K562 (cell line): ENCODE data around the gene RUVBL2. TPM values are rescaled to one million over a fixed set of nuclear protein-coding genes. Genes with fewer than 3 reads are reported as not detected.
A peak's percentile ranks its signal among the peaks of the same experiment; 100 is the strongest.

Experiments used
- BHLHE40 ChIP-seq: IDR thresholded peaks from 2 replicates; pipeline ENCODE4 v1.6.1; 2011; ENCODE audit warnings: low read length, improper control_type of control experiment
- FOSL1 ChIP-seq: fragments of 200-800 bp; sonication (Bioruptor generic); conservative IDR thresholded peaks from 2 replicates; pipeline ENCODE4 v1.6.1; 2016; ENCODE audit warnings: missing genetic modification characterization, missing compliant biosample characterization
- JUN ChIP-seq, 2 experiments: sonication (generic) in 1 of 2; formaldehyde crosslinking in 1 of 2; IDR thresholded peaks; 2 replicates each; pipeline versions ENCODE4 v1.6.1 to v1.8.0; 2012 to 2022; ENCODE audit warnings: borderline replicate concordance in 2 of 2, mild to moderate bottlenecking in 2 of 2, improper control_type of control experiment in 1 of 2, low read depth in 1 of 2, low read length in 1 of 2, missing genetic modification reagents in 1 of 2
- JUND ChIP-seq, 2 experiments: IDR thresholded peaks; 2 replicates in 1 of 2; 3 replicates in 1 of 2; pipeline ENCODE4 v1.6.1; 2011; ENCODE audit warnings: borderline replicate concordance in 2 of 2, low read depth in 2 of 2, low read length in 2 of 2, improper control_type of control experiment in 1 of 2, missing biosample characterization in 1 of 2, missing genetic modification characterization in 1 of 2, missing genetic modification reagents in 1 of 2
- KDM1A ChIP-seq, 2 experiments: fragments of 450-650 bp; IDR thresholded peaks; 2 replicates each; pipeline ENCODE4 v1.6.1; 2016; ENCODE audit warnings: mild to moderate bottlenecking in 2 of 2
- LARP7 ChIP-seq: fragments of 450-650 bp; IDR thresholded peaks from 2 replicates; pipeline ENCODE4 v1.6.1; 2016
- MAFK ChIP-seq: IDR thresholded peaks from 2 replicates; pipeline ENCODE4 v1.6.1; 2011; ENCODE audit warnings: low read length, improper control_type of control experiment
- MCM3 ChIP-seq: fragments of 450-650 bp; IDR thresholded peaks from 2 replicates; pipeline ENCODE4 v1.6.1; 2016
- NCOA4 ChIP-seq: fragments of 450-650 bp; IDR thresholded peaks from 2 replicates; pipeline ENCODE4 v1.6.1; 2018; ENCODE audit warnings: mild to moderate bottlenecking; ENCODE audit not compliant: partially characterized antibody
- NCOA6 ChIP-seq: fragments of 450-650 bp; IDR thresholded peaks from 2 replicates; pipeline ENCODE4 v1.6.1; 2017; ENCODE audit warnings: mild to moderate bottlenecking
- POLR2A ChIP-seq: fragments of 450-650 bp; conservative IDR thresholded peaks from 2 replicates; pipeline ENCODE4 v1.6.1; 2016
- POLR2AphosphoS5 ChIP-seq: IDR thresholded peaks from 2 replicates; pipeline ENCODE4 v1.6.1; 2011; ENCODE audit warnings: mild to moderate bottlenecking, low read depth, low read length, moderate library complexity; ENCODE audit not compliant: control insufficient read depth, insufficient read depth
- SETDB1 ChIP-seq: IDR thresholded peaks from one replicate; pipeline ENCODE4 v1.6.1; 2012; ENCODE audit warnings: low read length, control low read depth, inconsistent platforms
- SMAD3 ChIP-seq: fragments of 450-650 bp; formaldehyde crosslinking; conservative IDR thresholded peaks from 2 replicates; pipeline ENCODE4 v1.4.0; 2020; ENCODE audit warnings: mild to moderate bottlenecking
- SMARCA5 ChIP-seq: fragments of 450-650 bp; IDR thresholded peaks from 2 replicates; pipeline ENCODE4 v1.6.1; 2016
- TAF9B ChIP-seq: fragments of 450-650 bp; IDR thresholded peaks from 2 replicates; pipeline ENCODE4 v1.6.1; 2018; ENCODE audit warnings: mild to moderate bottlenecking; ENCODE audit not compliant: partially characterized antibody
- TSC22D4 ChIP-seq: fragments of 450-650 bp; IDR thresholded peaks from 2 replicates; pipeline ENCODE4 v1.6.1; 2016; ENCODE audit warnings: missing genetic modification characterization, missing biosample characterization, control low read depth
- U2AF1 ChIP-seq: fragments of 200-400 bp; formaldehyde crosslinking; optimal IDR thresholded peaks from 2 replicates; pipeline ENCODE3; 2017; ENCODE audit warnings: mild to moderate bottlenecking, low read depth, low read length, moderate library complexity
- XRCC5 ChIP-seq: fragments of 200-400 bp; formaldehyde crosslinking; IDR thresholded peaks from 2 replicates; pipeline ENCODE4 v1.6.1; 2017; ENCODE audit warnings: low read depth, mild to moderate bottlenecking, low read length
- ZNF282 ChIP-seq: sonication (generic); formaldehyde crosslinking; IDR thresholded peaks from 2 replicates; pipeline ENCODE4 v1.8.1; 2023; ENCODE audit warnings: missing genetic modification reagents
- ZNF436 ChIP-seq: fragments of 250-450, 450-650 bp; sonication (Bioruptor Pico); formaldehyde crosslinking; IDR thresholded peaks from 2 replicates; pipeline ENCODE4 v1.7.0; 2020; ENCODE audit warnings: mild to moderate bottlenecking
- ZNF695 ChIP-seq: fragments of 450-650 bp; formaldehyde crosslinking; IDR thresholded peaks from 2 replicates; pipeline ENCODE4 v1.4.0; 2020; ENCODE audit warnings: mild to moderate bottlenecking, moderate library complexity
- ZNF830 ChIP-seq: fragments of 250-450 bp; sonication (Bioruptor Pico); IDR thresholded peaks from 2 replicates; pipeline ENCODE4 v1.5.0; 2021; ENCODE audit warnings: mild to moderate bottlenecking
- polyA plus RNA-seq, 8 experiments: library from polyadenylated mRNA; depleted of rRNA in 4 of 8; stranded (reverse) in 5 of 8; unstranded in 3 of 8; fragments of >200 nt; fragmentation: Nextera tagmentation in 2 of 8; fragmentation: Illumina TruSeq in 1 of 8; extraction: Ambion mirVana in 2 of 8; extraction: Trizol in 1 of 8; gene quantifications; 2 replicates each; pipeline versions ENCODE4 v1.2.1 to v1.2.3, GENCODE V29; 2011 to 2014; ENCODE audit warnings: inconsistent platforms in 1 of 8, missing spikeins in 1 of 8
- total RNA-seq, 7 experiments: library from RNA; depleted of rRNA in 6 of 7; stranded (reverse); fragments of >200 nt in 6 of 7; fragmentation: Illumina TruSeq in 2 of 7; extraction: Trizol in 2 of 7; gene quantifications; 2 replicates each; pipeline versions ENCODE4 v1.2.1 to v1.2.3, GENCODE V29; 2011 to 2021; ENCODE audit warnings: low replicate concordance in 1 of 7
- TF ChIP-seq, protein P1 (sequence below): sonication (generic); formaldehyde crosslinking; IDR thresholded peaks from 2 replicates; pipeline ENCODE4 v1.9.0; 2022; ENCODE audit warnings: mild to moderate bottlenecking, missing genetic modification reagents
- TF ChIP-seq, protein P2 (sequence below), 2 experiments: fragments of 450-650 bp in 1 of 2; sonication (generic) in 1 of 2; formaldehyde crosslinking in 1 of 2; IDR thresholded peaks in 1 of 2; conservative IDR thresholded peaks in 1 of 2; 2 replicates each; pipeline versions ENCODE4 v1.6.1 to v1.8.1; 2016 to 2023; ENCODE audit warnings: mild to moderate bottlenecking in 2 of 2, moderate library complexity in 2 of 2, inconsistent platforms in 1 of 2, missing genetic modification reagents in 1 of 2
- TF ChIP-seq, protein P3 (sequence below): fragments of 450-650 bp; IDR thresholded peaks from 2 replicates; pipeline ENCODE4 v1.7.0; 2016; ENCODE audit warnings: borderline replicate concordance

RUVBL2 gene
- total and polyA plus RNA-seq, 9 of the 15 experiments (the other 6 are each of a cell fraction or from before 2014, with no cell fraction given), result 71.4 to 453 (median 237) TPM

DNA sequence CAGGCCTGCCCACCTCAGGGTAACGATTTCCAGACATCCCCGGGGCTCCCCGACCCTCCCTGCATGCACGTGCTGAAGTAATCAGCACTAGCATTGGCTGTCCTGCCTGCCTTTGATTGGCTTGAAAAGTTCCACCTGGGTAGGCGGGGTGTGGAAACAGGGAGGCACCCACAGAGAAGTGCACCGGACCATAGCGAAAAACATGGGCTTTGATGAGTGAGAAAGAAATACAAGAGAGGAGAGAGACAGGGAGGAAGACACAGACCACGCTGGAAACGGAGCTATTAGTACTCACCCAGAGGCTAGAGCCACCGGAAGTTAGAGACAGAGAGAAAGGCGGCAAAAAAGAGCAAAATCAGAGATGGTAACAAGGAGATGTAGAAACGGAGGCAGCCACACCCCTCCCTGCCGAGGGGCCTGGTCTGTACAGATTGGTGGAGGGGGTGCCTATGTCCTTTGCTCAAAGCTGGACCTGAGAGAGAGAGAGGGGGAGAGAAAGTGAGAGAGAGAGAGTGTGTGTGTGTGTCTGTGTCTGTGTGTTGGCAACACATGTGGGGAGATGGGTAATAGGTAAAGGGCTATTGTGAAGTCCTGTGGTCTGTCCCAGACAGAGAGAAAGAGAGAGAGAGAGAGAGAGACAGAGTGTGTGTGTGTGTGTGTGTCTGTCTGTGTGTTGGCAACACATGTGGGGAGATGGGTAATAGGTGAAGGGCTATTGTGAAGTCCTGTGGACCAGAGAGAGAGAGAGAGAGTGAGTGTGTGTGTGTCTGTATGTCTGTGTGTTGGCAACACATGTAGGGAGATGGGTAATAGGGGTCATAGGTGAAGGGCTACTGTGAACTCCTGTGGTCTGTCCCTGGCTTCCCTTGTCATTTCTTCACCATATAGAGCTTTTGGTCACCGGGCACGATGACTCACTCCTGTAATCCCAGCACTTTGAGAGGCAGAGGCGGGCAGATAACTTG lies 27.5 kb downstream of the RUVBL2 start (continued):
- TF ChIP-seq, protein P1, sequence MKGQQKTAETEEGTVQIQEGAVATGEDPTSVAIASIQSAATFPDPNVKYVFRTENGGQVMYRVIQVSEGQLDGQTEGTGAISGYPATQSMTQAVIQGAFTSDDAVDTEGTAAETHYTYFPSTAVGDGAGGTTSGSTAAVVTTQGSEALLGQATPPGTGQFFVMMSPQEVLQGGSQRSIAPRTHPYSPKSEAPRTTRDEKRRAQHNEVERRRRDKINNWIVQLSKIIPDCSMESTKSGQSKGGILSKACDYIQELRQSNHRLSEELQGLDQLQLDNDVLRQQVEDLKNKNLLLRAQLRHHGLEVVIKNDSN (CRISPR knock-in tag), result no peak
- peak; percentile 34 for TF ChIP-seq NCOA4
- peak; percentile 59; the same call in 1 of the 2 replicates for TF ChIP-seq JUN (IDR thresholded peaks at IDR 0.05; ENCODE audit: borderline replicate concordance, low read depth, low read length)
- TF ChIP-seq JUN (CRISPR knock-in tag; IDR thresholded peaks at IDR 0.05; ENCODE audit: borderline replicate concordance), result no peak
- peak; percentile 53 for TF ChIP-seq BHLHE40
- TF ChIP-seq, protein P2, sequence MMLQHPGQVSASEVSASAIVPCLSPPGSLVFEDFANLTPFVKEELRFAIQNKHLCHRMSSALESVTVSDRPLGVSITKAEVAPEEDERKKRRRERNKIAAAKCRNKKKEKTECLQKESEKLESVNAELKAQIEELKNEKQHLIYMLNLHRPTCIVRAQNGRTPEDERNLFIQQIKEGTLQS (IDR thresholded peaks at IDR 0.05), result peak; percentile 84
- TF ChIP-seq, protein P2 (CRISPR knock-in tag; conservative IDR thresholded peaks at IDR 0.05), result no peak
- no peak for TF ChIP-seq TSC22D4 (tag)
- TF ChIP-seq MCM3, result no peak
- TF ChIP-seq MAFK, result no peak
- TF ChIP-seq KDM1A (IDR thresholded peaks at IDR 0.05), result peak; percentile 56 to 64; a peak in 3 of 4 replicates
- TF ChIP-seq XRCC5, result no peak
- TF ChIP-seq ZNF282 (CRISPR knock-in tag), result no peak
- TF ChIP-seq FOSL1 (tag), result peak; percentile 77
- TF ChIP-seq U2AF1, result no peak
- peak; percentile 69 for TF ChIP-seq JUND (IDR thresholded peaks at IDR 0.05; ENCODE audit: borderline replicate concordance, low read depth, low read length)
- peak; percentile 0; the same call in 1 of the 3 replicates for TF ChIP-seq JUND (tag; IDR thresholded peaks at IDR 0.05; ENCODE audit: borderline replicate concordance, low read depth, low read length)
- no peak for TF ChIP-seq ZNF436 (CRISPR knock-in tag)
- TF ChIP-seq LARP7, result 0 out of 2 replicates have a peak, but pooled peaks have one; percentile 49
- TF ChIP-seq ZNF695 (CRISPR knock-in tag), result no peak
- TF ChIP-seq TAF9B, result no peak
- no peak for TF ChIP-seq POLR2AphosphoS5
- TF ChIP-seq NCOA6, result no peak
- peak; percentile 45; the same call in 1 of the 2 replicates for TF ChIP-seq POLR2A
- TF ChIP-seq, protein P3, sequence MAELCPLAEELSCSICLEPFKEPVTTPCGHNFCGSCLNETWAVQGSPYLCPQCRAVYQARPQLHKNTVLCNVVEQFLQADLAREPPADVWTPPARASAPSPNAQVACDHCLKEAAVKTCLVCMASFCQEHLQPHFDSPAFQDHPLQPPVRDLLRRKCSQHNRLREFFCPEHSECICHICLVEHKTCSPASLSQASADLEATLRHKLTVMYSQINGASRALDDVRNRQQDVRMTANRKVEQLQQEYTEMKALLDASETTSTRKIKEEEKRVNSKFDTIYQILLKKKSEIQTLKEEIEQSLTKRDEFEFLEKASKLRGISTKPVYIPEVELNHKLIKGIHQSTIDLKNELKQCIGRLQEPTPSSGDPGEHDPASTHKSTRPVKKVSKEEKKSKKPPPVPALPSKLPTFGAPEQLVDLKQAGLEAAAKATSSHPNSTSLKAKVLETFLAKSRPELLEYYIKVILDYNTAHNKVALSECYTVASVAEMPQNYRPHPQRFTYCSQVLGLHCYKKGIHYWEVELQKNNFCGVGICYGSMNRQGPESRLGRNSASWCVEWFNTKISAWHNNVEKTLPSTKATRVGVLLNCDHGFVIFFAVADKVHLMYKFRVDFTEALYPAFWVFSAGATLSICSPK, result 0 out of 2 replicates have a peak, but pooled peaks have one; percentile 71
- TF ChIP-seq SMAD3 (CRISPR knock-in tag), result no peak
- TF ChIP-seq ZNF830 (CRISPR knock-in tag), result no peak
- TF ChIP-seq SETDB1, result no peak
- peak; percentile 54; the same call in 1 of the 2 replicates for TF ChIP-seq SMARCA5
